OCI-M2 (cell line): ENCODE data around the gene SNX1.

Experiments used
- DNase-seq: peaks from one replicate; lab custom pipeline; 2025; ENCODE audit not compliant: unreplicated experiment; lab: John Stamatoyannopoulos, UW

Gene SNX1

DNA sequence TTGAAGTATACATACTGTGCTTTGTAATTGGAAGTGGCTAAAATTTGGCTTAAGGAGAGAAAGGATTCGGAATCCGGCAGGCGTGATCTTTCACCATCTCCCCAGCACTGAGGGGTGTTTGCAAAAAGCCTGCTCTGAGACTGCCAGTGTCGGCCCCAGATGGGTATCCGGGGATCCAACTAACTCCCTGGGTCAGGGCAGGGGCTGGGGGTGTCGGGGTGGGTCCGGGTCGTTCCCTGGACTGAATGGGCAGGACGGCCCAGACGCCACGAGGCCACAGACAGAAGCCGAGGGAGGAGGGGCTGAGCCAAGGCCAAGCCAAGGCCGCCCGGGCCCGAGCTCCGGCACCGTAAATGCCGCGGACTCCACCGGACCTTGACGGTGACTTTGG lies 66.7 kb downstream of the SNX1 start:
- no peak for DNase-seq

DNA sequence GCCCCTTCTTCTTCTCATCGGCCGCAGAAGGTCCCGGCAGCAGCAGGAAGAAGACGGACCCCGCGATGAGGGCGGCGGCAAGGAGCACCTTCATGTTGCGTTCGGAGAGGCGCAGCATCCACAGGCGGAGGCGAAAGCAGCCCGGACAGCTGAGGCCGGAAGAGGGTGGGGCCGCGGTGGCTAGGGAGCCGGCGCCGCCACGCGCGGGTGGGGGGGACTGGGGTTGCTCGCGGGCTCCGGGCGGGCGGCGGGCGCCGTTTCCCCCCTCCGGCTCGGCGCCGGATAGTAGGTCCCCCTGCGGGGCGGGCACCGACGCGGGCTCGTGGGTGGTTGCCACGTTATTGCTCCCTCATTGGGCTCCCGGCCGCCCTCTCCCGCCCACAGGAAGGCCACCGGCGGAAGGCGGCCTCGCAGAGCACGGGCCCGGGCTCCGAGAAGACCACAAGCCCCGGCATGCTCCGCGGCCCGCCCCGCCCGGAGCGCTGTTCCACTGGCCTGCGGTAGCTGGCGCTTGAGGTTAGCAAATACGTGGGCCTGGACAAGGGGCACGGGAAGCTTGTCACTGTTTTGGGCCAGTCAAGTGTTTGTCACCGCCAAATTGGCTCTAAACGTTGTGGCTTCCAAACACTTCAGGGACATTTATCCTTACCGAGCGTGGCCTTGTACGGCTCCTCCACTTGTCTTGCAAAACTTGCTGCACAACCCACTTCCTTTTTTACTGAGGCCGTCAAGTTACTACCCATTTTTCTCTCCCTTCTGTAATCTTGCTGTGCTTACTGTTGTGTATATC lies 67.3 kb downstream of the SNX1 start, which contains the start of gene PPIB:
PPIB (minus strand) TSS at position 154 of the 790 bp plus-strand sequence; CDS start at position 118, 36 bp downstream.
- DNase-seq: peak; percentile 94

DNA sequence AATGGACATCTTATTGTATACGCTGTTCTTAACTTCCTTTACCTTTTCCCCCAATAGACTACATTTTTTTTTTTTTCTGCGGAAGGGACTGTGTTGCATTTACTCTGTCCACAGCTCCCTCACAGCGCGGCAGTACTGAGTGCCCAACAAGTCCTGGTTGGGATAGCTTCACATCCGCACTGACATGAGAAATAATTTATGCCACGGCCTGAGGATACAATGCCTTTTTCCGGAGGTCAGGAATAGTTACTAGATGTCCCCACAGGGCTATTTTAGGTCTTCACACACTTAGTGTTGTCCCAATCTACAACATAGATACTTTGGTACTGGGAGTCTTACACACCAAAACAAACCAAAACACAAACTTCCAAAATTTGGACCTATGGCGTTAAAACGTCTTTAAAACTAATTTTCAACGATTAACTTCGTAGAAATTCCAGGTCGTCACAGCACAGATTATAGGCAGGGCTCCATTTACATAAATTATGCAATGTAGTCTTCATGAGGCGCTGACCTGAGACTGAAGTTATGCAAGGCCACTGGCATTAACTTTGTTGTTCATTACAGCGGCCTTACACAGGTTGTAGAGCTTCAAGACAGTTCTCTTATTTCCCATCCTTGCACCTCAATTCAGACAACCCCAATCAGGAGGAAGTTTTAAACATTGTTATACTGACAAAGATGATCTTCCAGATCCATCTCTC lies 68.0 kb downstream of the SNX1 start:
- no peak for DNase-seq

DNA sequence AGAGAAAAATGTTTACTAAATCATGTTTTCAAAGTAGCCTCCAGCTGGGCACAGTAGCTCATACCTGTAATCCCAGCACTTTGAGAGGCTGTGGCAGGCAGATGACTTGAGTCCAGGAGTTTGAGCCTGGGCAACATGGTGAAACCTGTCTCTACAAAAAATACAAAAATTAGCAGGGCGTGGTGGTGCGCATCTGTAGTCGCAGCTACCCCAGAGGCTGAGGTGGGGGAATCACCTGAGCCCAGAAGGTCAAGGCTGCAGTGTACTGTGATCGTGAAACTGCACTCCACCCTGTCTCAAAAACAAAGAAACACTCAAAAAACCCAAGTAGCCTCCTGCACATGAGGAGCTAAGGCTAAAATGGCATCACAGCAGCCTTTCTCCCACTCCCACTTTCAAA lies 68.7 kb downstream of the SNX1 start:
- DNase-seq: no peak

DNA sequence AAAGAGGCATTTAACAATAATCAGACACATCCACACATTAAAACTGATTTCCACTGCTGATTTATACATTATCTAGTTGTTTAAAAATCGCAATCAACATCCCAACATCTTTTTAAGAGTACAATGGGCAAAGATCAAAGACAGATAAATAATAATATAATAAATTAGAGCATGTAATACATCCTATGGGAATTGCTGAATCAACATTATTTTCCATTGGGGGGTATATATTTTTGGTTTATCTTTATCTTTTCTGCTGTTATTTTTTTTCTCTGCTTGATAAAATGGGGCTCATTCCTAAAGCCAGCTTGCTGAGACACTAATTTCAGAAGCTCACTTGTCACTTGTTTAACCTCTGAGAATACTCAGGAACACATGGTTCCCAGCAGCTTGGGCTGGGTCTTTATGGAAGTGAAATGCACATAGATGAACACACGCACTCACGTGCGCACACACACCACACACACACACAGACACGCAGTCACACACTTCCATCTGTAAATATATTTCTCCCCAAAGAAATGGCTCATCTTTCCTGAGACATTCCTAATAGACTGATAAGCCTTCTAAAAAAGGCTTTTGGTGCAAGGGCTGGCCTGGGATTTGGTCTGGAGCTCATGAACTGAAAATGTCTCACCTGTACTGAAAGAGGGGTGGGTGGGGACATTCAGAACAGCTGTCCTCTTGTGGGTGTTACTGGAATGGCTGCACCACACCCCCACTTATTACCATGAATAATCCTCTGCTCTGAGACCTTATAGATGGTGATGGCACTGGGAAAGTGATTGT lies 70.5 kb downstream of the SNX1 start:
- no peak for DNase-seq

DNA sequence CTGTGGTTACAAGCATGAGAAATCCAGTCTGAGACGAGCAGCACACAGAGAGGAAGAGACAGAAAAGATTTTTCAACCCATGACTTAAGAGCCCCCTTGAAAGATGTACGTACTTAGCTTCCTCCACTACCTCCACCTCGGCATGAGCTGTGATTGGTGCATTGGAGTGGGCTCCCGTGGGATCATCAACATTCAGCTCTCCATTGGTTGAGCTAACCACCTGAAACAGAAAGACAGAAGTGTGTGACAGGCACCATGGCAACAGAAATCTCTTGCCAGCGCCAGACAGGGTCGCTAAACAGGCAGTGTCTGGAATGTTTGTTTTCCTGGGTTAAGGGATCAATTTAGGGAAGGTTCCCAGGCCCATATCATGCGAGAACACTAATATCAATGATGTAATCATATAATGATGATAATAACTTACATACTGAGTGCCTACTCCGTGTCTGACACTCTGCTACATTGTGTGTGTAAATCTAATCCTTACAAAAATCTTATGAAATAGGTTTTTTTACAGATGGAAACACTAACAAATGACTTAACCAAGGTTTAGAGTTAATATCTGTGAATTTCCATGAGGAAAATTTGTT lies 84.5 kb downstream of the SNX1 start:
- no peak for DNase-seq

DNA sequence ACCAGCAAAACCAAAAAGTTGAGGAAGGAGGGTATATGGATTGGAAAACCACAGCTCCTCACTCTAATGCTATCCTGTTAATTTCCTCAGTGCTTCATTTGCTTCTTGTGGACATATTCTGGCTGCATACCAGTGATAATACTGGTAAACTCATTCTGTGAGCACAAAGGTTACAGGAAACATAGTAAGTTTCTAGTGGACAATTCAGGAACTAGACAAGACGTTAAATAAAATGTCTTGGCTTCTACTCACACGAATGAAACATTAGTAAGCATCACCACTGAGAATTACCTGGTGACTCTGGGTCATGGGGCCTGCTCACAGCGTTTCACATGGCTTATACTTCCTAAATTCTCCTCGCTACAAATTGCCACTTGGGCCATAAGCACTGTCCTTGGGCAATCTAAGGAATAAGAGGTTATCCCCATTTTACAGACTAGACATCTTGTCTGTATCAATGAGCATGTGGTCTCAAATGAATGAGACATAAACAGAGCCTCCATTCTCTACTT lies 87.1 kb downstream of the SNX1 start:
- no peak for DNase-seq

DNA sequence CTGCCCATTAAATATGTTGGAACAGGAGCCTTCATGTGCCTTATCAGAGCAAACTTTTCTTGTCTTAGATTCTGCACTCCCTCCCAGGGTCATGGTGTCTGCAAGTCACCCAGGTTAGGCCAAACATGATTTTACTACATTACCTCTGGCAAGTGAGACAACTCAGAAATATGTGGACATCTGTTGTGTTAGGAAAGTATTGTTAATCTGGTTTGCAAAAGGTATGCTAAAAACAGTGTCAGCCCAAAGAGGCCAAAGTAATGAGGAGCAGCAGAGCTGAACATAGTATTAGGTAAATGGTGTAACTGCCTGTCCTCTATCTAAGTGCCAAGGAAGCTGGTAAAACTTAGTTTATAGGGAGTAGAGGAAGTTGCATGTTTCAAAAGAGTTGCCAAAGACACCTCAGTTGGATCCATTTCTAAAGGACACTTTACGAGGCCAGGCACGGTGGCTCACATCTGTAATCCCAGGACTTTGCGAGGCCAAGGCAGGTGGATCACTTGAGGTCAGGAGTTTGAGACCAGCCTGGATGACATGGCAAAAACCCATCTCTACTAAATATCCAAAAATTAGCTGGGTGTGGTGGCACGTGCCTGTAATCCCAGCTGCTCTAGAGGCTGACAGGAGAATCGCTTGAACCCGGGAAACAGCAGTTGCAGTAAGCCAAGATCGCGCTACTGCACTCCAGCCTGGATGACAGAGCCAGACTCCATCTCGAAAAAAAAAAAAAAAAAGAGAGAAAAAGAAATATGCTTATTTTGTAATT lies 89.5 kb downstream of the SNX1 start:
- DNase-seq: no peak

DNA sequence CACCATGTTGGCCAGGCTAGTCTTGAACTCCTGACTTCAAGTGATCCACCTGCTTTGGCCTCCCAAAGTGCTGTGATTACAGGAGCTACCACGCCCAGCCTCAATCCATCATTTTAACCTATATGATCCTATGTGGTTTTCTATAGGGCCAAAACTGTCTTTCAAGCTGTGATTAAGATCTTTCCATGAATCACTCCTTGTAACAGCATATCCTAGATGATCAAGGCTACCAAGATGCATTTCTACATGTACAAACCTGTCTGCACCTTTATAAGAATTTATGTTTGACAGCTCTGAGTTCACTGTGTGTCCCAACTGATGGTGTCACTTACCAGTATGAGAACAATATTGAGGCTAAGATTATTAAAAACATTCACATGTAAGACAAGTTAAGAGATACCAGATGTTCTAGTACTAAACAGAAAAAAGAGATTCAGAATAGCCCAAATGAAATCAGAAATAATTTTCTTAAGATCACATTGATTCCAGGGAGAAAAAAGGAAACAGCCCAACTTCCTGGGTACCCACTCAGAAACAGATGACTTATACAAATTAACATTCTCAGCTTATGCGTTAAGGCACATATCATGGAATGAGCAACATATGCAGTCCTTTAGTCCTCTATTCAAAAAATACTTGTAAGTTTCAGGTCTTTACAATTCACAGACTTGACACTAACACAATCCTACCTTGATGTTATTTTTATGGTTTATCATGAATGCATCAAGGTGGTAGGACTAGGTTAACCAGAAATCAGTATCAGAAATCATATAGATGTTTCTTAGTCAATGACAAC lies 91.8 kb downstream of the SNX1 start:
- no peak for DNase-seq
